Ovary (tissue), 9 donors: Measurements from ENCODE around the gene ACSF3. TPM values are rescaled to one million over a fixed set of nuclear protein-coding genes. Genes with fewer than 3 reads are reported as not detected.

ENCODE experiments used
- DNase-seq, 5 donors: peaks; one replicate each; pipeline ENCODE4 v3.0.0-alpha.2; 2019 to 2020
- H3K27ac ChIP-seq, 2 donors: fragments of 200-600 bp; one replicate each; pipeline versions ENCODE4 v1.5.1 to v1.8.0; 2019 to 2022
- H3K27me3 ChIP-seq: fragments of 200-600 bp; one replicate; pipeline ENCODE4 v1.8.0; 2022
- H3K36me3 ChIP-seq: fragments of 200-600 bp; sonication (generic); one replicate; pipeline ENCODE4 v1.5.1; 2019
- H3K4me1 ChIP-seq: one replicate; pipeline ENCODE4 v1.8.1; 2013; ENCODE audit warnings: mild to moderate bottlenecking, moderate library complexity; ENCODE audit not compliant: insufficient read depth
- H3K4me3 ChIP-seq: fragments of 200-600 bp; sonication (generic); one replicate; pipeline ENCODE4 v1.5.1; 2017
- H3K9me3 ChIP-seq, 2 donors: fragments of 200-600 bp in 1 of 2; sonication (generic) in 1 of 2; one replicate each; pipeline versions ENCODE4 v1.5.1 to v1.8.1; 2013 to 2019; ENCODE audit warnings: mild to moderate bottlenecking in 1 of 2, moderate library complexity in 1 of 2
- EP300 ChIP-seq: sonication (generic); formaldehyde crosslinking; IDR thresholded peaks from one replicate; pipeline ENCODE4 v1.6.1; 2017; ENCODE audit warnings: antibody characterized with exemption
- POLR2A ChIP-seq: fragments of 450-650 bp; IDR thresholded peaks from one replicate; pipeline ENCODE4 v1.6.1; 2017; ENCODE audit warnings: antibody characterized with exemption, mild to moderate bottlenecking, moderate library complexity
- WGBS, 3 donors: extraction: QIAGEN DNeasy Blood & Tissue Kit in 1 of 3; methylation state at CpG; one replicate each; pipeline versions ENCODE4 v1.1.5 to v1.1.7; 2013 to 2017; 5-methylcytosine and 5-hydroxymethylcytosine counted together
- intact Hi-C, 4 donors: fragments of 100-400 bp; cut with DNase I; formaldehyde crosslinking; loops; one replicate each; pipeline versions ENCODE4 v1.11.0 to v1.15.1; 2022 to 2023
- polyA plus RNA-seq, 2 donors: library from polyadenylated mRNA; stranded (reverse); fragments of 200-250 nt in 1 of 2; fragments of 350-450 nt in 1 of 2; fragmentation: Illumina TruSeq in 1 of 2; extraction: RNeasy Lipid Tissue Mini Kit (QIAGEN cat#74804) in 1 of 2; gene quantifications; one replicate each; pipeline ENCODE4 v1.2.3, GENCODE V29; 2013 to 2014
- total RNA-seq, 7 donors: library from RNA; depleted of rRNA in 2 of 7; stranded (reverse); fragments of >200 nt in 2 of 7; fragmentation: NEBNext Ultra II Directional in 3 of 7; extraction: Animal tissue kit (Norgen Biotek cat#: 25700) in 3 of 7; gene quantifications; one replicate each; pipeline versions ENCODE4 v1.1.0 to v1.2.4, GENCODE V29; 2016 to 2023
- TF ChIP-seq, protein P1 (sequence below), 3 donors: fragments of 450-650 bp in 2 of 3; fragments of 200-600 bp in 1 of 3; IDR thresholded peaks; one replicate each; pipeline versions ENCODE4 v1.5.1 to v1.8.0; 2016 to 2022; ENCODE audit warnings: antibody characterized with exemption in 3 of 3, mild to moderate bottlenecking in 1 of 3
- donor health status: DM: no; HTN: no; CAD: no; lungs with moderate emphysema.
- donor health status: DM: no; HTN: no; CAD: no.
- donor health status: Bipolar disorder and iron deficiency.
- donor health status: DM: yes; HTN: yes; CAD: no.
- donor health status: DM: no; HTN: no; CAD: no.
- donor health status: DM: yes; HTN: yes; CAD: no.

The ACSF3 gene
- total and polyA plus RNA-seq, 9 donors: 16.2 to 40.9 (median 28.0) TPM

DNA sequence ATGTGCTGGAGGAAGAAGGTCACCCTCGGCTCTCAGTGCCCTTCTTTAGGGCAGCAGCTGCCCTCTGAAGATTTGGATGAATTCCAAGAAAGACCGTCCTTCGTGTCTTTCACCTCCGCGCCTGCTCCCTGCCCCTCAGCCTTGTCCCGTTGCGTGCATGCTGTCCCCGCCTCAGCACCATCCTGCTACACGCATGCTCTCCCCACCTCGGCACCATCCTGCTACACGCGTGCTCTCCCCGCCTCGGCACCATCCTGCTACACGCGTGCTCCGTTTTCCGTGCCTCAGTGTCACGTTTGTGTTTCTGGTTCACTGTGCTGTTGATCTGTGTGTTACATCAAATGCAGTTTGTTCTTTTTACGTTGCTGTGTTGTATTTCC, 13.5 kb downstream of the ACSF3 start:
- H3K36me3 ChIP-seq: no peaks in the 10 kb centered on the region
- peak in 1 of 5 donors; percentile 25 for DNase-seq
- WGBS, 3 donors: 90 to 91% (median 90%) methylated on average over 20 of the region's 20 CpGs
- intact Hi-C loops: no loop called here
- no peaks in the 10 kb centered on the region for H3K27me3 ChIP-seq
- TF ChIP-seq POLR2A (no peak), EP300 (no peak)
- TF ChIP-seq, protein P1, sequence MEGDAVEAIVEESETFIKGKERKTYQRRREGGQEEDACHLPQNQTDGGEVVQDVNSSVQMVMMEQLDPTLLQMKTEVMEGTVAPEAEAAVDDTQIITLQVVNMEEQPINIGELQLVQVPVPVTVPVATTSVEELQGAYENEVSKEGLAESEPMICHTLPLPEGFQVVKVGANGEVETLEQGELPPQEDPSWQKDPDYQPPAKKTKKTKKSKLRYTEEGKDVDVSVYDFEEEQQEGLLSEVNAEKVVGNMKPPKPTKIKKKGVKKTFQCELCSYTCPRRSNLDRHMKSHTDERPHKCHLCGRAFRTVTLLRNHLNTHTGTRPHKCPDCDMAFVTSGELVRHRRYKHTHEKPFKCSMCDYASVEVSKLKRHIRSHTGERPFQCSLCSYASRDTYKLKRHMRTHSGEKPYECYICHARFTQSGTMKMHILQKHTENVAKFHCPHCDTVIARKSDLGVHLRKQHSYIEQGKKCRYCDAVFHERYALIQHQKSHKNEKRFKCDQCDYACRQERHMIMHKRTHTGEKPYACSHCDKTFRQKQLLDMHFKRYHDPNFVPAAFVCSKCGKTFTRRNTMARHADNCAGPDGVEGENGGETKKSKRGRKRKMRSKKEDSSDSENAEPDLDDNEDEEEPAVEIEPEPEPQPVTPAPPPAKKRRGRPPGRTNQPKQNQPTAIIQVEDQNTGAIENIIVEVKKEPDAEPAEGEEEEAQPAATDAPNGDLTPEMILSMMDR (IDR thresholded peaks at IDR 0.05): no peak
- no peaks in the 10 kb centered on the region for H3K4me1 ChIP-seq
- no peak overlapping the region for H3K27ac ChIP-seq
- H3K9me3 ChIP-seq: no peaks in the 10 kb centered on the region
- no peak overlapping the region for H3K4me3 ChIP-seq

DNA sequence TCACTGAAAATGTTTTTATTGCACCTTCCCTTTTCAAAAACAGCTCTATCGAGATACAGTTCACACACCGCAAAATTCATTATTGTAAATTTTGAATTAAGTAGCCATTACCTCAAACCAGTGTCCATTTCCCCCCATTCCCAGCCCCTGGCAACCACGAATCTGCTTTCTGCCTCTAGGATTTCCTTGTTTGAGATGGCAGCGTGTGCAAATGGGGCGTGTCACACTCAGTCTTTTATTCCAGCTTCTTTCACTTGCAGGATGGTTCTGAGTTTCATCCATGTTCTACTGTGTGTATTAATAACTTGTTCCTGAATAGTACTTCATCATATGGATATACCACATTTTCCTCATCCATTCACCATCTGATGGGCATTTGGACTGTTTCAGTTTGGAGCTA, 14.8 kb downstream of the ACSF3 start:
- WGBS, 3 donors: 92% methylated on average over 5 of the region's 5 CpGs
- no peak for DNase-seq
- Histone ChIP-seq H3K9me3 (no peaks in the 10 kb centered on the region), H3K36me3 (no peaks in the 10 kb centered on the region), H3K27ac (no peak overlapping the region), H3K4me3 (no peak overlapping the region), H3K4me1 (no peaks in the 10 kb centered on the region), H3K27me3 (no peaks in the 10 kb centered on the region)
- TF ChIP-seq EP300: no peak
- TF ChIP-seq, protein P1 (IDR thresholded peaks at IDR 0.05): no peak
- no peak for TF ChIP-seq POLR2A
- intact Hi-C loops: no loop called here

DNA sequence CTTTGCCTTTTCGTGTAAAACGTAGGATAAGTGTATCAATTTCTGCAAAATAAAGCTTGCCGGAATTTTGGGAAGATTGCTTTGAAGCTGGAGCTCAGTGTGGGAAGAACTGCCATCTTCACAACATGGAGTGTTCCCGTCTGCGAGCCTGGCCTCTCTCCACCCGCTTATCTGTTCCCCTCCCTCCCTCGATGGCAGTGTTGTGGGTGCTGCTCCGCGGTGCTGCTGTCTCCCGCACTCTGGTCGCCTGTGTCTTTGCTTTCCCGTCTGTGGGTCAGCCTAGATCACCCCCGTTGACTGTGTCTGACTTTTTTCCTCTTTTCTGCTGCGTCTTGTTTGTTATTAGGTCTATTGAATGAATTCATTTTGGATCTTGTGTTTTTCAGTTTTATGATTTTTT, 17.0 kb downstream of the ACSF3 start:
- Histone ChIP-seq H3K9me3 (no peaks in the 10 kb centered on the region), H3K27ac (no peak overlapping the region), H3K27me3 (no peaks in the 10 kb centered on the region), H3K4me3 (no peak overlapping the region), H3K36me3 (no peaks in the 10 kb centered on the region), H3K4me1 (no peaks in the 10 kb centered on the region)
- no peak for TF ChIP-seq EP300
- no peak for TF ChIP-seq POLR2A
- TF ChIP-seq, protein P1 (IDR thresholded peaks at IDR 0.05): no peak
- intact Hi-C loops: no loop called here
- 85 to 92% (median 89%) methylated on average over 14 of the region's 14 CpGs for WGBS, 3 donors
- DNase-seq: no peak

DNA sequence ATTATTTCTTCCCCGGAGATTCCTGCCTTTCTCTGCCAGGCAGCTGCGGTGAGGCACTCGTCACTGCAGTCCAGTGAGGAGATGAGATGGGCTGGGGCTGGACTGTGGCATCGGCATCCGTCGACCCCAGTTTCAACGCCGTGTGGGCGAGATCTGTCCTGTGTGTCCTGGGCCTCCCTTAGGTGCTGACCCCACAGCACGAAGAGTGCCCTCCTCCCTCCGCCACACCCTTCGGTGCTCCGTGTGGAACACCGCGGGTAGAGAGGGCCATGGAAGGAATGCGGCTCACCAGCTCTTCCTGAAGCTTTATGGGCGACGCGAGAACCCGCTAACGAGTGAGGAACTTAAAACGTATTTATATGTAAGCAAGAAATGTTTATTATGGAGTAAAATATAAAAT, 17.6 kb downstream of the ACSF3 start:
- H3K36me3 ChIP-seq: no peaks in the 10 kb centered on the region
- H3K4me1 ChIP-seq: no peaks in the 10 kb centered on the region
- no peak overlapping the region for H3K27ac ChIP-seq
- DNase-seq: no peak
- H3K4me3 ChIP-seq: no peak overlapping the region
- TF ChIP-seq POLR2A (no peak), EP300 (no peak)
- TF ChIP-seq, protein P1 (IDR thresholded peaks at IDR 0.05): no peak
- WGBS, 3 donors: 89 to 94% (median 93%) methylated on average over 22 of the region's 22 CpGs
- no peaks in the 10 kb centered on the region for H3K9me3 ChIP-seq
- intact Hi-C loops: no loop called here
- H3K27me3 ChIP-seq: no peaks in the 10 kb centered on the region
